Neural progenitor cell (in vitro differentiated cells): ENCODE data around the gene GPHN.

Source experiments
- CTCF ChIP-seq: fragments of 200-600 bp; sonication (generic); IDR thresholded peaks from 2 replicates; pipeline ENCODE4 v1.5.1; 2017; ENCODE audit warnings: antibody characterized with exemption, mild to moderate bottlenecking
- EZH2 ChIP-seq: fragments of 200-600 bp; sonication (generic); IDR thresholded peaks from 2 replicates; pipeline ENCODE4 v1.6.1; 2017; ENCODE audit warnings: antibody characterized with exemption, mild to moderate bottlenecking, moderate library complexity
- EZH2phosphoT487 ChIP-seq: fragments of 200-600 bp; sonication (generic); IDR thresholded peaks from 2 replicates; pipeline ENCODE4 v1.6.1; 2017; ENCODE audit warnings: antibody characterized with exemption

DNA sequence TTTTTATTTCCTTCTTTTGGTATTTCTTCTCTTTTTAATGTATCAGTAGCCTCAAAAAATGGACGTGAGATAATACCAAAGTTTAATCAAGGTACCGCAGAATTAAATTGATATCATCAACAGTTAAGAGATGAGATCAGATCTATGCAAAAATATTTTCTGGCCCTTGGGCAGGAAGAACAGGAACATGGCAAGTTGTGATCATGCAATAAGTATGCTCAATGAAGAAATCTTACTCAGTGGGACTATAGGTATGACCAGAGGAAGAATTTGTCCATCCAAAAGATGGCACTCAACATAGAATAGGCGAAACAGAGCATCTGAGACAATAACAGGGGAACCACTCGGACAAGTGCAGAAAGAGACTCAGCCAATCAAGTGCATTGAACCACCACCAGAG is 680.4 kb downstream of the GPHN start:
- TF ChIP-seq CTCF (no peak), EZH2phosphoT487 (no peak), EZH2 (no peak)
